Cardiac muscle cell (in vitro differentiated cells and primary cell): ENCODE data around the gene RWDD2A. TPM values are rescaled to one million over a fixed set of nuclear protein-coding genes. Genes with fewer than 3 reads are reported as not detected.
A peak's percentile ranks its signal among the peaks of the same experiment; 100 is the strongest.

Experiments used
- DNase-seq, 2 donors: peaks; one replicate each; pipeline versions ENCODE4 v3.0.0 to v3.0.0-alpha.2; 2010 to 2017; ENCODE audit warnings: low read depth in 1 of 2, low spot score in 1 of 2
- H3K27ac ChIP-seq: fragments of 200-600 bp; sonication (generic); 2 replicates; pipeline ENCODE4 v1.5.1; 2016
- H3K27me3 ChIP-seq: fragments of 200-600 bp; sonication (generic); 2 replicates; pipeline ENCODE4 v1.6.0; 2016; ENCODE audit warnings: control low read depth
- H3K36me3 ChIP-seq: fragments of 200-600 bp; sonication (generic); 2 replicates; pipeline ENCODE4 v1.5.1; 2016; ENCODE audit warnings: control low read depth
- H3K4me1 ChIP-seq: fragments of 200-600 bp; sonication (generic); 2 replicates; pipeline ENCODE4 v1.8.1; 2017; ENCODE audit warnings: low read depth, mild to moderate bottlenecking, mixed run types
- H3K4me3 ChIP-seq: fragments of 200-600 bp; sonication (generic); 2 replicates; pipeline ENCODE4 v1.5.1; 2016; ENCODE audit warnings: mild to moderate bottlenecking
- H3K9me3 ChIP-seq: fragments of 200-600 bp; sonication (generic); 2 replicates; pipeline ENCODE4 v1.5.1; 2017; ENCODE audit warnings: low read depth, mild to moderate bottlenecking, control low read depth
- polyA plus RNA-seq: library from polyadenylated mRNA; unstranded; fragments of >200 nt; fragmentation: Nextera tagmentation; extraction: Ambion mirVana; gene quantifications from 2 replicates; pipeline ENCODE4 v1.2.1, GENCODE V29; 2016
- total RNA-seq: library from RNA; depleted of rRNA; stranded (reverse); fragments of >200 nt; gene quantifications from 2 replicates; pipeline ENCODE4 v1.2.3, GENCODE V29; 2016
- TF ChIP-seq, protein P1 (sequence below): IDR thresholded peaks from 2 replicates; pipeline ENCODE4 v1.5.1; 2012; ENCODE audit warnings: low read depth, mild to moderate bottlenecking, low read length

The RWDD2A gene
- total and polyA plus RNA-seq, 2 experiments from 2014 or later: 5.6 to 11.0 TPM

- H3K36me3 ChIP-seq: no peaks in the 10 kb centered on the region
- no peaks in the 10 kb centered on the region for H3K4me1 ChIP-seq
- no peak for DNase-seq
- H3K9me3 ChIP-seq: no peaks in the 10 kb centered on the region
- no peaks in the 10 kb centered on the region for H3K27me3 ChIP-seq
- H3K27ac ChIP-seq: no peak overlapping the region
- TF ChIP-seq, protein P1, sequence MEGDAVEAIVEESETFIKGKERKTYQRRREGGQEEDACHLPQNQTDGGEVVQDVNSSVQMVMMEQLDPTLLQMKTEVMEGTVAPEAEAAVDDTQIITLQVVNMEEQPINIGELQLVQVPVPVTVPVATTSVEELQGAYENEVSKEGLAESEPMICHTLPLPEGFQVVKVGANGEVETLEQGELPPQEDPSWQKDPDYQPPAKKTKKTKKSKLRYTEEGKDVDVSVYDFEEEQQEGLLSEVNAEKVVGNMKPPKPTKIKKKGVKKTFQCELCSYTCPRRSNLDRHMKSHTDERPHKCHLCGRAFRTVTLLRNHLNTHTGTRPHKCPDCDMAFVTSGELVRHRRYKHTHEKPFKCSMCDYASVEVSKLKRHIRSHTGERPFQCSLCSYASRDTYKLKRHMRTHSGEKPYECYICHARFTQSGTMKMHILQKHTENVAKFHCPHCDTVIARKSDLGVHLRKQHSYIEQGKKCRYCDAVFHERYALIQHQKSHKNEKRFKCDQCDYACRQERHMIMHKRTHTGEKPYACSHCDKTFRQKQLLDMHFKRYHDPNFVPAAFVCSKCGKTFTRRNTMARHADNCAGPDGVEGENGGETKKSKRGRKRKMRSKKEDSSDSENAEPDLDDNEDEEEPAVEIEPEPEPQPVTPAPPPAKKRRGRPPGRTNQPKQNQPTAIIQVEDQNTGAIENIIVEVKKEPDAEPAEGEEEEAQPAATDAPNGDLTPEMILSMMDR: no peak
- H3K4me3 ChIP-seq: no peak overlapping the region
These were observed 25.5 kb downstream of the RWDD2A start for GRCh38 chr6:83218646-83219045.

DNA sequence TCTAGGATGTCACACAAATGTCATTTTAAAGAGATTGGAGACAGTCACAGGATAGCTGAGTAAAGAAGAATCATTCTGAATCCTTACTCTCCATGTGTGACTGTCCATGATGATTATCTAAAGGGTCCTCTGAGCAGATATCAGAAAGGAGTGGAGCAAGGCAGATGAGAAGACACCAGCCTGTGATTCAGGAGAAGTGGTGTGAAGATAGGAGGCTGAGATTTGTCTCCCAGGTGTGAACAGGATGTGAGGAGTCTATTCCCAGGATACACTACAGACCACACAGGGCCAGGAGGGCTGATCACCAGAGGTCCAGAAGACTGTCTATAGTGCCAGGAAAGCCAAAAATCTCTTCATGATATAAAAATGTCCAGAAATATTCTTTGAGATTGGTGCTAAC, 27.0 kb downstream of the RWDD2A start:
- DNase-seq: no peak
- no peaks in the 10 kb centered on the region for H3K27me3 ChIP-seq
- H3K36me3 ChIP-seq: no peaks in the 10 kb centered on the region
- no peaks in the 10 kb centered on the region for H3K9me3 ChIP-seq
- H3K4me1 ChIP-seq: no peaks in the 10 kb centered on the region
- no peak overlapping the region for H3K27ac ChIP-seq
- H3K4me3 ChIP-seq: no peak overlapping the region
- TF ChIP-seq, protein P1: no peak

GRCh38 chr6:83221276-83221675, 28.1 kb downstream of the RWDD2A start:
- no peak overlapping the region for H3K27ac ChIP-seq
- no peaks in the 10 kb centered on the region for H3K27me3 ChIP-seq
- no peaks in the 10 kb centered on the region for H3K4me1 ChIP-seq
- no peaks in the 10 kb centered on the region for H3K36me3 ChIP-seq
- H3K9me3 ChIP-seq: no peaks in the 10 kb centered on the region
- DNase-seq: peak in 1 of 2 donors; percentile 40
- TF ChIP-seq, protein P1: no peak
- no peak overlapping the region for H3K4me3 ChIP-seq

DNA sequence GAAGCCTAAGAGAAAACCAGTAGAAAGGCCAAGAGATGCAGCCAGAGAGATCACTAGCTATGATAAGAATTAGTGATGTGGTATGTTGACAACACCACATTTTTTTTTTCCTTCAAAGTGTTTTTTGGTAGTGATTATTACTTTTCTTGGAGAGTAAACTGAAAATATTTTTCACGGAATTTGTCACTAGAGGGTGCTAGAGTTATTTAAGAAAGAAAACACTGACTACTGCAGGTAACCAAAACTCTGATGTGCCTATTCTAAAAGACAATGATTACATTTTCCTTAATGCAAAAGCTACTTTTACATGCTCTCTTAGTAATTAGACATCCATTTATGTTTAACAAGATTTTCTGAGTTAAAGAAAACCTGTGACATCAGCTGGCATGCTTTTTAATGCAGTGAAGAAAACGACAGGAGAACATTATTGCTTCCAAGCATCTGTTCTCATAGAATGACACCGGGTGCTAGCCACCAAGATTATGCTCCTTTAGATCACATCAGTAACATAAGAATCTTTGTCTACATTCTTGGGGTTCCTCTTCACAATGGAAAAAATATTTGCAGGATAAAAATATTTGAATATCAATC, 28.8 kb downstream of the RWDD2A start:
- H3K27ac ChIP-seq: no peak overlapping the region
- DNase-seq: peak; percentile 62 to 67
- no peaks in the 10 kb centered on the region for H3K4me1 ChIP-seq
- no peak overlapping the region for H3K4me3 ChIP-seq
- H3K9me3 ChIP-seq: no peaks in the 10 kb centered on the region
- H3K36me3 ChIP-seq: no peaks in the 10 kb centered on the region
- TF ChIP-seq, protein P1: peak; percentile 47
- H3K27me3 ChIP-seq: no peaks in the 10 kb centered on the region

- TF ChIP-seq, protein P1: no peak
- Histone ChIP-seq H3K9me3 (no peaks in the 10 kb centered on the region), H3K27ac (no peak overlapping the region), H3K4me3 (no peak overlapping the region), H3K36me3 (no peaks in the 10 kb centered on the region), H3K27me3 (no peaks in the 10 kb centered on the region), H3K4me1 (no peaks in the 10 kb centered on the region)
- DNase-seq: no peak
These were observed 33.4 kb downstream of the RWDD2A start for GRCh38 chr6:83226517-83226916.
